Spleen (tissue), 11 donors: ENCODE results near the gene PRKCA. TPM values are rescaled to one million over a fixed set of nuclear protein-coding genes. Genes with fewer than 3 reads are reported as not detected.

Experiments used
- DNase-seq: peaks from one replicate; pipeline ENCODE4 v3.0.0-alpha.2; 2020
- H3K27ac ChIP-seq, 8 donors: fragments of 200-600 bp; sonication (generic) in 7 of 8; 1 replicate in 4 of 8; 2 replicates in 4 of 8; pipeline versions ENCODE4 v1.5.0 to v1.8.0; 2016 to 2021; ENCODE audit warnings: inconsistent platforms in 4 of 8, mild to moderate bottlenecking in 4 of 8, moderate library complexity in 1 of 8
- H3K27me3 ChIP-seq, 7 donors: fragments of 200-600 bp; sonication (generic) in 6 of 7; replicated peaks in 1 of 7; 1 replicate in 4 of 7; 2 replicates in 3 of 7; pipeline versions ENCODE4 v1.5.0 to v1.8.0; 2016 to 2021; ENCODE audit warnings: inconsistent platforms in 3 of 7, mild to moderate bottlenecking in 1 of 7
- H3K36me3 ChIP-seq, 6 donors: fragments of 200-600 bp; sonication (generic) in 5 of 6; 1 replicate in 4 of 6; 2 replicates in 2 of 6; pipeline versions ENCODE4 v1.5.0 to v1.8.0; 2016 to 2021; ENCODE audit warnings: inconsistent platforms in 2 of 6
- H3K4me1 ChIP-seq, 6 donors: fragments of 200-600 bp; sonication (generic) in 5 of 6; 1 replicate in 3 of 6; 2 replicates in 3 of 6; pipeline versions ENCODE4 v1.5.0 to v1.8.0; 2016 to 2021; ENCODE audit warnings: inconsistent platforms in 3 of 6
- H3K4me3 ChIP-seq, 8 donors: fragments of 200-600 bp; sonication (generic) in 7 of 8; 1 replicate in 4 of 8; 2 replicates in 4 of 8; pipeline versions ENCODE4 v1.5.0 to v1.8.0; 2016 to 2021; ENCODE audit warnings: inconsistent platforms in 4 of 8, mild to moderate bottlenecking in 4 of 8, moderate library complexity in 2 of 8
- H3K9me3 ChIP-seq, 8 donors: fragments of 200-600 bp; sonication (generic) in 7 of 8; 1 replicate in 4 of 8; 2 replicates in 4 of 8; pipeline versions ENCODE4 v1.5.0 to v1.8.0; 2016 to 2021; ENCODE audit warnings: inconsistent platforms in 4 of 8
- CTCF ChIP-seq, 11 experiments: fragments of 200-600 bp in 7 of 11; fragments of 450-650 bp in 4 of 11; sonication (generic) in 4 of 11; IDR thresholded peaks in 8 of 11; conservative IDR thresholded peaks in 3 of 11; 1 replicate in 7 of 11; 2 replicates in 4 of 11; pipeline versions ENCODE4 v1.4.0 to v1.8.0; 2016 to 2021; ENCODE audit warnings: antibody characterized with exemption in 11 of 11, inconsistent platforms in 4 of 11, mild to moderate bottlenecking in 1 of 11
- POLR2A ChIP-seq, 3 donors: fragments of 450-650 bp; IDR thresholded peaks; one replicate each; pipeline ENCODE4 v1.5.1; 2017; ENCODE audit warnings: antibody characterized with exemption in 3 of 3, mild to moderate bottlenecking in 1 of 3
- POLR2AphosphoS5 ChIP-seq, 3 donors: sonication (generic); formaldehyde crosslinking; IDR thresholded peaks; one replicate each; pipeline ENCODE4 v1.5.1; 2017; ENCODE audit warnings: antibody characterized with exemption in 3 of 3
- WGBS, 5 donors: extraction: QIAGEN DNeasy Blood & Tissue Kit in 3 of 5; methylation state at CpG; one replicate each; pipeline versions ENCODE4 v1.1.5 to v1.1.7; 2013 to 2018; 5-methylcytosine and 5-hydroxymethylcytosine counted together
- intact Hi-C: fragments of 100-400 bp; cut with DNase I; formaldehyde crosslinking; loops from one replicate; pipeline ENCODE4 v1.15.0; 2023; ENCODE audit warnings: low total_unique reads
- polyA plus RNA-seq, 3 donors: library from polyadenylated mRNA; stranded (reverse); fragments of 200-250 nt; gene quantifications; one replicate each; pipeline ENCODE4 v1.2.1, GENCODE V29; 2013
- total RNA-seq, 7 donors: library from RNA; depleted of rRNA in 3 of 7; stranded (reverse); fragments of >200 nt in 3 of 7; fragmentation: NEBNext Ultra II Directional in 4 of 7; extraction: Animal tissue kit (Norgen Biotek cat#: 25700) in 4 of 7; gene quantifications; one replicate each; pipeline versions ENCODE4 v1.1.0 to v1.2.1, GENCODE V29; 2016 to 2021
- donor health status: healthy with polysubstance abuse.
- donor health status: DM: no; HTN: no; CAD: no; lungs with moderate emphysema.
- donor health status: DM: no; HTN: no; CAD: no.
- donor health status: Bipolar disorder and iron deficiency.
- donor health status: healthy.
- donor health status: DM: no; HTN: no; CAD: no.
- donor health status: DM: yes; HTN: yes; CAD: no.

PRKCA gene
- total and polyA plus RNA-seq, 10 donors = 1.7 to 59.7 (median 31.2) TPM

- no peaks in the 10 kb centered on the region for H3K27me3 ChIP-seq
- intact Hi-C loops = no loop called here
- no peak for DNase-seq
- no peak overlapping the region for H3K4me3 ChIP-seq
- TF ChIP-seq CTCF (IDR thresholded peaks at IDR 0.05 in 8 of 11, conservative IDR thresholded peaks at IDR 0.05 in 3 of 11) = no peak
- no peak for TF ChIP-seq POLR2AphosphoS5 (IDR thresholded peaks at IDR 0.05)
- no peak for TF ChIP-seq POLR2A (IDR thresholded peaks at IDR 0.05)
- H3K9me3 ChIP-seq = peaks cover 0 to 15% (median 4%) of the 10 kb centered on the region in 8 donors
- WGBS, 5 donors = 82 to 90% (median 87%) methylated on average over 6 of the region's 6 CpGs
- H3K27ac ChIP-seq = peak overlapping the region in 1 of 8 donors; percentile 14
- H3K36me3 ChIP-seq = no peaks in the 10 kb centered on the region
- H3K4me1 ChIP-seq = peaks cover 9 to 56% (median 33%) of the 10 kb centered on the region in 6 donors
These were observed 134.2 kb downstream of the PRKCA start for GRCh38 chr17:66436631-66437030.

- 23 to 38% (median 33%) methylated on average over 5 of the region's 5 CpGs for WGBS, 5 donors
These were observed 135.1 kb downstream of the PRKCA start for GRCh38 chr17:66437476-66438026.

GRCh38 chr17:66438101-66438500 lies 135.7 kb downstream of the PRKCA start:
- intact Hi-C loops = no loop called here
- Histone ChIP-seq H3K4me1 (peaks cover 13 to 56% (median 23%) of the 10 kb centered on the region in 6 donors), H3K9me3 (peaks cover 0 to 15% (median 4%) of the 10 kb centered on the region in 8 donors), H3K4me3 (no peak overlapping the region), H3K27me3 (no peaks in the 10 kb centered on the region), H3K36me3 (no peaks in the 10 kb centered on the region), H3K27ac (peak overlapping the region in 2 of 8 donors; percentile 16 to 39)
- no peak for TF ChIP-seq CTCF (IDR thresholded peaks at IDR 0.05 in 8 of 11, conservative IDR thresholded peaks at IDR 0.05 in 3 of 11)
- no peak for TF ChIP-seq POLR2AphosphoS5 (IDR thresholded peaks at IDR 0.05)
- TF ChIP-seq POLR2A (IDR thresholded peaks at IDR 0.05) = no peak
- WGBS, 5 donors = 66 to 80% (median 77%) methylated on average over 7 of the region's 7 CpGs
- DNase-seq = no peak

More at GRCh38 chr17:66437476-66438026, 135.1 kb downstream of the PRKCA start:
- H3K4me3 ChIP-seq = no peak overlapping the region
- H3K27ac ChIP-seq = peak overlapping the region in 2 of 8 donors; percentile 14 to 16
- H3K9me3 ChIP-seq = peaks cover 0 to 15% (median 4%) of the 10 kb centered on the region in 8 donors
- no peaks in the 10 kb centered on the region for H3K27me3 ChIP-seq
- H3K4me1 ChIP-seq = peaks cover 13 to 56% (median 29%) of the 10 kb centered on the region in 6 donors
- intact Hi-C loops = no loop called here
- H3K36me3 ChIP-seq = no peaks in the 10 kb centered on the region
- no peak for DNase-seq
- TF ChIP-seq POLR2A (IDR thresholded peaks at IDR 0.05) (no peak), POLR2AphosphoS5 (IDR thresholded peaks at IDR 0.05) (no peak), CTCF (IDR thresholded peaks at IDR 0.05 in 8 of 11, conservative IDR thresholded peaks at IDR 0.05 in 3 of 11) (no peak)

- WGBS, 5 donors = 41 to 57% (median 49%) methylated on average over 11 of the region's 11 CpGs
- no peak for TF ChIP-seq CTCF (IDR thresholded peaks at IDR 0.05 in 8 of 11, conservative IDR thresholded peaks at IDR 0.05 in 3 of 11)
- TF ChIP-seq POLR2A (IDR thresholded peaks at IDR 0.05) = no peak
- no peak for TF ChIP-seq POLR2AphosphoS5 (IDR thresholded peaks at IDR 0.05)
- H3K27ac ChIP-seq = peak overlapping the region in 3 of 8 donors; percentile 1 to 29 (median 25)
- no peaks in the 10 kb centered on the region for H3K36me3 ChIP-seq
- DNase-seq = no peak
- H3K27me3 ChIP-seq = no peaks in the 10 kb centered on the region
- H3K4me1 ChIP-seq = peaks cover 9 to 56% (median 21%) of the 10 kb centered on the region in 6 donors
- intact Hi-C loops = no loop called here
- H3K4me3 ChIP-seq = no peak overlapping the region
- peaks cover 0 to 15% (median 4%) of the 10 kb centered on the region in 8 donors for H3K9me3 ChIP-seq
These were observed 138.8 kb downstream of the PRKCA start for GRCh38 chr17:66441101-66441661.
